SK-N-SH (cell line): ENCODE data around the gene SPSB1.
A peak's percentile ranks its signal among the peaks of the same experiment; 100 is the strongest.

Source experiments
- CHD2 ChIP-seq: fragments of 150-350 bp; IDR thresholded peaks from 2 replicates; pipeline ENCODE4 v1.6.1; 2018; ENCODE audit warnings: low read length; ENCODE audit not compliant: partially characterized antibody
- CTCF ChIP-seq: fragments of 200-600 bp; sonication (generic); IDR thresholded peaks from 2 replicates; pipeline ENCODE4 v1.6.1; 2017; ENCODE audit warnings: antibody characterized with exemption, mild to moderate bottlenecking, moderate library complexity
- GABPA ChIP-seq: IDR thresholded peaks from 2 replicates; pipeline ENCODE4 v1.4.0; 2012; ENCODE audit warnings: low read depth, mild to moderate bottlenecking
- POLR2AphosphoS5 ChIP-seq: IDR thresholded peaks from 2 replicates; pipeline ENCODE4 v1.6.1; 2012; ENCODE audit warnings: low read depth, low read length
- RFX5 ChIP-seq: IDR thresholded peaks from 2 replicates; pipeline ENCODE4 v1.6.1; 2012; ENCODE audit warnings: mild to moderate bottlenecking, improper control_type of control experiment, low read length

- no peak for TF ChIP-seq GABPA
- peak; percentile 81 for TF ChIP-seq POLR2AphosphoS5
- no peak for TF ChIP-seq CTCF
- no peak for TF ChIP-seq CHD2
- TF ChIP-seq RFX5, result no peak
Observed at GRCh38 chr1:9292361-9293240, at the start of gene SPSB1.
